SK-MEL-5 (cell line): Measurements from ENCODE around the gene DGCR2. TPM values are rescaled to one million over a fixed set of nuclear protein-coding genes. Genes with fewer than 3 reads are reported as not detected.

Experiments
- DNase-seq: peaks from one replicate; pipeline ENCODE4 v3.0.0-alpha.2; 2016; ENCODE audit warnings: low read depth, low spot score
- in situ Hi-C: cut with HindIII; loops from 2 replicates; pipeline ENCODE4 v1.10.0; 2016; ENCODE audit warnings: low sequenced_read_pairs, high pct_unique_total_duplicates, low pct_unique_long_range_greater_than_20kb
- total RNA-seq: library from RNA; depleted of rRNA; stranded (reverse); fragments of >200 nt; shearing (Covaris generic); gene quantifications from 2 replicates; pipeline ENCODE4 v1.2.3, GENCODE V29; 2014

Gene DGCR2
- total RNA-seq, 1 experiment from 2014 or later: 36.9 TPM

DNA sequence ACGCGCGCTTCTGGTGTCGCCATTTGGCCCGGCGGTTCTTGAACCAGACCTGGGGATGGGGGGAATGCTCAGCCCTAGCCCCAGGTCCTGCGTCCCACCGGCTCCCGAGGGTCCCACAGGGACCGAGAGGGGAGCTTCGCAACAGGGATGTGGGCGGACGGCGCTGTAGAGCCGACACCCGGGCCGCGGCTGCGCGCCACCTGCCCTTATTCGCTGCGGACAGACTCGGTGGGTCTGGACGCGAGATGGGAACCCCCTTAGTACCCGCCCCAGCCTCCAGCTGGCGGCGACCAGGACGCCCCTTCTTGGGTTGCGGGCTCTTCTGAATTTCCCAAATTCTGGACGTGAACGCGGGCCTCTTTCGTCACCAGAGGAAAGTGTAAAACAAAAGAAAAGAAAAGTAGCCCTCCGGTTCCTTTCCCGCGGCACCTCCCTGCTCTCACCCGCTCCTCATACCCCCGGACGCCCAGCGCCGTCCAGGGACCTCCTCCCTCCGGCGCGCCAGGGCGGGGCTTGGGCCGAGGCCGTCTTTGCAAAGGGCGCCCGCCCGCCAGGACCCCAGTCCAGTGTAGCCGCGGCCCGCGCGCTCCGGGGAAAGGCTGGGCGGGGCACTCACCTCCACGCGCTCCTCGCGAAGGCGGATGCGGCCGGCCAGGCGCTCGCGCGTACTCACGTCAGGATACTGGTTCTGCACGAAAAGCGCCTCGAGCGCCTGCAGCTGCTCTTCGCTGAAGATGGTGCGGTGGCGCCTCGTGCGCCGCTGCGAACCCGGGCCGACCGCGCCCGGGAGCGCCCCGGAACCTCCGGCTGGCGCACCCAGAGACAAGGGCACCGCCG lies 27.1 kb upstream of the DGCR2 start:
- DNase-seq: no peak
- in situ Hi-C loops: no loop called here

- DNase-seq: no peak
- in situ Hi-C loops: no loop called here
Observed at GRCh38 chr22:19148417-19149046, 26.3 kb upstream of the DGCR2 start.

DNA sequence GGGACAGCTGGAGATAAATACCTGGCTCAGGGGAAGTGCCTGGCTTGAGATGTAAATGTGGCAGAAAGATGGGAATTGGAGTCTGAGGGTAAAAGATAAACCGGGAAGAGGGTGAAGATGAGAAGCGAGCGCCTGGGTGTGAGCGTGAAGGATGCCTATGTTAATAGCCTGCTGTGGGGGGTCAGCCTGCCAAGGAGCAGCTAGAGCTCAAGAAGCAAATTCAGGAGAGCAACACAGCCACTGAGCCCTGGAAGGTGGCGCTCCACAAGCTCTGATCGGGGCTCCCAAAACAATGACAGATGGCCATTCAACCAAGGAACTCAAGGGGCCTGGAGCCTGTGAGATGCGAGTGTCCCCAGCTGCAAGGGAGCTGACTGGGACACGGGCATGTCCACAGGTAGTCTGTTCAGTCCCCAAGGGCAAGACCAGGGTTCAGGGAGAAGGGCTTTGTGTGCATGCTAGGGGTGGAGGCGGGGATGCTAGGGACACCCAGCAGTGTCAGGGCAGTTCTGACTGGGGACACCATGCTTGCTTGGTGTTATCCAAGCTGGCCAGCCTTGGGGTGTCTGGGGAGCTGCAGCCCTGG lies 25.1 kb upstream of the DGCR2 start:
- in situ Hi-C loops: no loop called here
- no peak for DNase-seq

DNA sequence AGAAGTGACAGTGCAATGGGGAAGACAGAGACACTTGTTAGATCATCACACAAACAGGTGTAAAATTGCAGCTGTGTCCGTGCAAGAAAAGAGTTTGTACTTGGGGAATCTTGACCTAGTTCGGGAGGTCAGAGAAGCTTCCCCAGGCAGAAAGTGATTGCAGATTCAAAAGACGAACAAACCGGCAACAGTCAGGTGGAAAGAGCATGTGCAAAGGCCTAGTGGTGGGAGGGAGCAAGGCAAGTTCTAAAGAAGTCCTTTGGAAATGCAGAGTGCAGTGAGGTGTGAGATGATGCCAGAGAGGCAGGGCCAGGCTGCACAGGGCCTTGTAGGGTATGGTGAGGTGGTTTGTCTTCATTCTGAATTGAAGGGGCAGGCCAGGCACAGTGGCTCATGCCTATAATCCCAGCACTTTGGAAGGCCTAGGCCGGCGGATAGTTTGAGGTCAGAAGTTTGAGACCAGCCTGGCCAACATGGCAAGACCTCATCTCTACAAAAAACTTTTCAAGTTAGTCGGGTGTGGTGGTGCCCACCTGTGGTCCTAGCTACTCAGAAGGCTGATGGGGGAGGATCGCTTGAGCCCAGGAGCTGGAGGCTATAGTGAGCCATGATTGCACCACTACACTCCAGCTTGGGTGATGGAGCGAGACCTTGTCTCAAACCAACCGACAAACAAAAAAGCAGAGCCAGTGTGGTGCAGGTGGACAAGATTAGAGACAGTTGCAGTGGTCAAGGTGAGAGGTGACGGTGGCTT lies 24.2 kb upstream of the DGCR2 start:
- in situ Hi-C loops: no loop called here
- no peak for DNase-seq

GRCh38 chr22:19143967-19144400 lies 21.8 kb upstream of the DGCR2 start:
- DNase-seq: no peak
- in situ Hi-C loops: no loop called here

- no peak for DNase-seq
- in situ Hi-C loops: no loop called here
Observed at GRCh38 chr22:19143212-19143611, 21.0 kb upstream of the DGCR2 start.

DNA sequence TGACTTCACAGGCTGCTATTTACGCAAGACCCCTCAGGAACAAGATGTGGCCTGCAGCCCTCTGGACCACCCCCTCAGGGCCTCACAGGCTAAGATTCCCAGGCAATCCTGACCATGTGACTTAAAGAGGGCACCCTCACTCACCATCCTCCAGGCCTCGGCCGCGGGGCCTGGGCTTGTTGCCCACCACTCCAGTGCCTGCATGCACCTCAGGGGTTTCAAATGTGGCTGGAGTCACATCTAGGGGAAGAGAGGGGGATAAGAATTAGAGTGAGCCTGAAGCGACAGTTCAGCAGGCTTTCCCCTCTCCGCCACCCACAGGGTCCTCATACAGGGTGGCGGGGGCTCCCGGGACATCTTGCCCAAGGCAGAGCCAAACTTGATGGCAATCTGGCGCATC lies 20.2 kb upstream of the DGCR2 start:
- in situ Hi-C loops: no loop called here

GRCh38 chr22:19139974-19140373 lies 17.8 kb upstream of the DGCR2 start:
- no peak for DNase-seq
- in situ Hi-C loops: no loop called here

More for the DNA sequence above, 20.2 kb upstream of the DGCR2 start:
- no peak for DNase-seq

GRCh38 chr22:19139001-19139356 lies 16.8 kb upstream of the DGCR2 start:
- DNase-seq: no peak
- in situ Hi-C loops: no loop called here

DNA sequence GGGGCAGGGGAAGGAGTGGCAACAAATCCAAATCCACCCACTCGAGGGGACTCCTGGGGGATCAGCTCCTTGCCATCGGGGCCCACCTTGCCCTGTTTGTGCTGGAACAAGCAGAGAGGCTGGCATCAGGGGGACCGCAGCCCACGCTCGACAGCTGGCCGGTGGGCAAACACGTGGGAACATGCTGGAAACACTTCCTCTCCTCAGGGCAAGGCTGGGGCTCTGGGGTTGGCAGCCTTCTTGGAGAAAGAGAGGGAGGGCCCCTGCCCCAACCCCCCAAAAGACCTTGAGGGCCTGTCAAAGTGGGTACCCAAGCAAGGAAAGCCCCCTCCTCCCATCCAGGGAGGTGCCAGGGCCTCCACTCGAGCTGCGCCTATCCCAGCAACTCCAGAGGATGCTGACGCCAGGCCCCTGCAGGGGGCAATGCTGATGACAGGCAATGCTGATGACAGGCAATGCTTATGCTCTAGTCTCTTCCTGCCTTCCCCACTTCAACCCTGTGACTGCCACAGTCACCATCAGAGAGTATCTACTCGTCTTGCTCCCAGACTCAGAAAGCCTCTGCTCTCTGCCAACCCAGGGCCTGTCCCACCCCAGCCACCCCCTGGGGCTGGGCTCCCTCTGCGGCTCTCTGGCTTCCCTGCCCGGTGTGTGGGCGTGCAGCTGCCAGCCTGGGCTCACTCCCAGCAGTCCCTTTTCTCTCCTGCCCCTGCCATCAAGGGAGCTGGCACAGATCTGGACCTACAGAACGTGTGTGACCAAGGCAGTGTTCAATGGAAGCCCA lies 16.2 kb upstream of the DGCR2 start:
- in situ Hi-C loops: no loop called here
- DNase-seq: no peak

GRCh38 chr22:19137384-19138216 lies 15.4 kb upstream of the DGCR2 start:
- in situ Hi-C loops: no loop called here
- DNase-seq: no peak

DNA sequence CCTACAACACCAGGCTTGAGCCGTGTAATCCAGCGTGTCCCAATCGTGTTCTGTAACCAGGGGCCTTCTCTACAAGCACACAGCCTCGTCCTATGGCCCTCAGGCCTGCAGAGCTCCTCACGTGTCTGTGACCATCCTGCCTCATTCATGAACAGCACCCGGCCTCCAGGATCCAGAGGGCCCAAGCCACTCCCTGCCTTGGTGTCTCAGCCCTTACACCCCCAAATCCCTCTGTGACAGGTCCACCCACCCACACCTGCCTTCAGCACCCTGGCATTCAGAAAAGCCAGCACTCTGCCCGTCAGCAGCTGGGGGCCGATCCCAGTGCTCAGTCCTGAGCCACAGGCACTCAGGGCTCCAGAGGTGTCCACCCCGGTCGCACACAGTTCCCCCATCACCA lies 14.7 kb upstream of the DGCR2 start:
- in situ Hi-C loops: no loop called here

DNA sequence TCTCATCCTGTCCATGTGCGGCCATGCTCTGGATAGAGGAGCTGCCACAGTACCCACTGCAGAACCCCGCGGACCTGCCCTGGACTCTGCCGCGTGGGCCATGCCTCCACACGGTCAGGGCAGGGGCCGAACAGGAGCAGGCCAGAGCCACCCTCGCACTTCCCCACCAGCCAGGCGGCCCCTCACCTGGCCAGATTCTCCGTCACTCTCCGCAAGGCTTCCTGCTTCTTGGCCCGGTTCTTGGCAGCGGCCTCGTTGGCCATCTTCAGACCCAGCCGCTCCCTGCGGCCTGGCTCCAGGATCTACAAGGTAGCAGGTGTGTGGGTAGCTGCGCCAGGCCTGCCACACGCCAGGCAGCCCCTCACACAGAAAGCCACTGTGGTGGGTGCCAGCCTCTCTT lies 12.7 kb upstream of the DGCR2 start:
- in situ Hi-C loops: no loop called here

More for the DNA sequence above, 14.7 kb upstream of the DGCR2 start:
- DNase-seq: no peak

DNA sequence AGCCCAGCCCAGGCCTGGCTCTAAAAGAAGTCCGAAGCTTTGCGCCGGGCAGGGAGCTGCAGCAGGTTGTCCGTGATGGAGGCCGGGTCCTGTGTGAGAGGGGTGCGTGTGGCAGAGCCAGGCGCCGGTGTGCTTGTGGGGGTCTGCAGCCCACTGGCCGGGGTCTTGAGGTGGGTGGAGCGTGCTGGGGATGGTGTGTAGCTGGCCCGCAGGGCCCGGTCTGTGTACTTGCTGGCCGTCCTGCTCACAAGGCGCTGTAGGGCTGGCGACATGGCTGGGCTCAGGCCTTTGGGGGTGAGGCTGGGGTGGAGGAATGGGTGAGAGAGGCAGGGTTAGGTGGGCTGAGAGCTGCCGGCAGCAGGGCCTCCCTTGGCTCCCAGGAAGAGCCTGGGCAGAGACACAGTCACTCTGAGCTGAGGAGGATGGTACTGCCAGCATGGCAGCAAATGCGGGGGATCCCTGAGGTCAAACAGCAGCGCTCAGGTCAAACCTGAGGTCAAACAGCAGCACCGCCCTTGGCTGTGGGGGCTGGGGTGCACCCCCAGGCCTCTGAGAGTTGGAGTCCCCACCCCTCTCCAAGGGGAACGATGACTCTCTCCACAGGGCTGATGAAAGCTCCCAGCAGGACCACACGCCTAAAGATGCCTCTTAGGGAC lies 12.1 kb upstream of the DGCR2 start:
- no peak for DNase-seq
- in situ Hi-C loops: no loop called here

More for the DNA sequence above, 12.7 kb upstream of the DGCR2 start:
- DNase-seq: no peak

- DNase-seq: no peak
- in situ Hi-C loops: no loop called here
Observed at GRCh38 chr22:19133561-19133960, 11.3 kb upstream of the DGCR2 start.

DNA sequence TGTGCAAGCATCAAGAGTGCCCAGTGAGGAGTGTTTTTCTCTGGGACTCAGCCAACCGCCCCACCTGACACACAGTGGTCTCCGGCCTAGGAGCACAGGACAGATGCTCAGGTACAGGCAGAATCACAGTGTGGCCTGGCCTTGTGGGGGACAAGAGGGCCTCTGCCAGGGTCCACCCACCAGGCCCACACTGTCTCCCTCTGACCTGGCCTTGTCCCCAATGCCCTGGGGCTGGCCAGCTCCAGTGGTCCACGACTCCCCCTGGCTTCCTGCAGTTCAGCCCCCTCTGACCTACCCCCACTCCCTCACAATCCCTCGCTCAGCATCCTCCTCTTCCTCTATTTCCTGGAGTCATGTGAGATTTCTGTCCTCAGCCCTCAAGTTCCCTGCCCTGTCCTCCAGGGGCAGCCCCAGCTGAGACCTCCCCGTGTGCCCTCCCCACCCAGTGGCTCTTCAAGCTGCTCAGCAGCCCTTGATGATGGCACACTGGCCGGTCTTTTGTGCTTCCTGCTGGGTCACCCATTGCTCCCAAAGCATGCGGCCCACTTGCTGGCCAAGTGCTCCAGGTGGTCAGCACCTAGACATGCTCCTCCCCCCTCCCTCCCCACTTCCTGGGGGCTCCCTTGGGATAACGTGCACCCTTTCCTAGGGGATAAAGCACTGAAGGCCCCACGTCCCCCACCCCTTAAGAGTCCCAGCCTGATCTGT lies 10.6 kb upstream of the DGCR2 start:
- in situ Hi-C loops: no loop called here
- no peak for DNase-seq
